Transverse colon (tissue), 4 donors: ENCODE measurements around the gene TMEM163. TPM values are rescaled to one million over a fixed set of nuclear protein-coding genes. Genes with fewer than 3 reads are reported as not detected.

Experiments
- DNase-seq: peaks from one replicate; pipeline ENCODE4 v3.0.0-alpha.2; 2019
- H3K27ac ChIP-seq, 4 donors: fragments of 200-600 bp; sonication (generic); 2 replicates each; pipeline ENCODE4 v1.5.1; 2016 to 2018; ENCODE audit warnings: inconsistent platforms in 4 of 4
- H3K27me3 ChIP-seq: fragments of 200-600 bp; sonication (generic); 2 replicates; pipeline ENCODE4 v1.5.1; 2017; ENCODE audit warnings: inconsistent platforms
- H3K36me3 ChIP-seq, 4 donors: fragments of 200-600 bp; sonication (generic); 2 replicates each; pipeline ENCODE4 v1.5.1; 2017 to 2019; ENCODE audit warnings: inconsistent platforms in 4 of 4
- H3K4me1 ChIP-seq, 4 donors: fragments of 200-600 bp; sonication (generic); 2 replicates each; pipeline ENCODE4 v1.5.1; 2017 to 2020; ENCODE audit warnings: inconsistent platforms in 4 of 4
- H3K4me3 ChIP-seq, 4 donors: fragments of 200-600 bp; sonication (generic); 1 replicate in 1 of 4; 2 replicates in 3 of 4; pipeline versions ENCODE4 v1.5.1 to v1.6.1; 2017 to 2019; ENCODE audit warnings: inconsistent platforms in 4 of 4
- H3K9me3 ChIP-seq, 2 donors: fragments of 200-600 bp; sonication (generic); 2 replicates each; pipeline ENCODE4 v1.5.1; 2017 to 2019; ENCODE audit warnings: inconsistent platforms in 2 of 2
- EP300 ChIP-seq: sonication (generic); formaldehyde crosslinking; IDR thresholded peaks from one replicate; pipeline ENCODE4 v1.6.1; 2017; ENCODE audit warnings: antibody characterized with exemption, low read depth
- POLR2A ChIP-seq: fragments of 450-650 bp; IDR thresholded peaks from one replicate; pipeline ENCODE4 v1.6.1; 2016; ENCODE audit warnings: antibody characterized with exemption, mild to moderate bottlenecking, moderate library complexity
- POLR2AphosphoS5 ChIP-seq, 3 donors: sonication (generic); formaldehyde crosslinking; IDR thresholded peaks; one replicate each; pipeline ENCODE4 v1.6.1; 2016; ENCODE audit warnings: antibody characterized with exemption in 3 of 3
- WGBS, 2 donors: methylation state at CpG; one replicate each; pipeline ENCODE4 v1.1.5; 2018; ENCODE audit warnings: low coverage in 1 of 2; 5-methylcytosine and 5-hydroxymethylcytosine counted together
- in situ Hi-C, 4 donors: fragments of 200-750 bp; cut with MboI; loops; one replicate each; pipeline versions ENCODE4 v1.15.0 to v1.15.1; 2017; ENCODE audit warnings: low sequenced_read_pairs in 3 of 4, low pct_ligation_motif_present in 1 of 4, low pct_unique_long_range_greater_than_20kb in 1 of 4
- intact Hi-C: fragments of 100-400 bp; cut with DNase I; formaldehyde crosslinking; loops from one replicate; pipeline ENCODE4 v1.15.1; 2023; ENCODE audit warnings: low total_unique reads
- total RNA-seq, 4 donors: library from RNA; depleted of rRNA; stranded (reverse); fragments of >200 nt; gene quantifications; one replicate each; pipeline ENCODE4 v1.1.0, GENCODE V29; 2016
- TF ChIP-seq, protein P1 (sequence below), 5 experiments: fragments of 200-600 bp in 3 of 5; fragments of 450-650 bp in 2 of 5; sonication (generic) in 3 of 5; IDR thresholded peaks; 1 replicate in 2 of 5; 2 replicates in 3 of 5; pipeline ENCODE4 v1.5.1; 2016 to 2017; ENCODE audit warnings: antibody characterized with exemption in 5 of 5, inconsistent platforms in 3 of 5, mild to moderate bottlenecking in 2 of 5, moderate library complexity in 1 of 5

Gene TMEM163
- total RNA-seq, 4 donors from 2014 or later: 0.48 TPM; not detected in 3

DNA sequence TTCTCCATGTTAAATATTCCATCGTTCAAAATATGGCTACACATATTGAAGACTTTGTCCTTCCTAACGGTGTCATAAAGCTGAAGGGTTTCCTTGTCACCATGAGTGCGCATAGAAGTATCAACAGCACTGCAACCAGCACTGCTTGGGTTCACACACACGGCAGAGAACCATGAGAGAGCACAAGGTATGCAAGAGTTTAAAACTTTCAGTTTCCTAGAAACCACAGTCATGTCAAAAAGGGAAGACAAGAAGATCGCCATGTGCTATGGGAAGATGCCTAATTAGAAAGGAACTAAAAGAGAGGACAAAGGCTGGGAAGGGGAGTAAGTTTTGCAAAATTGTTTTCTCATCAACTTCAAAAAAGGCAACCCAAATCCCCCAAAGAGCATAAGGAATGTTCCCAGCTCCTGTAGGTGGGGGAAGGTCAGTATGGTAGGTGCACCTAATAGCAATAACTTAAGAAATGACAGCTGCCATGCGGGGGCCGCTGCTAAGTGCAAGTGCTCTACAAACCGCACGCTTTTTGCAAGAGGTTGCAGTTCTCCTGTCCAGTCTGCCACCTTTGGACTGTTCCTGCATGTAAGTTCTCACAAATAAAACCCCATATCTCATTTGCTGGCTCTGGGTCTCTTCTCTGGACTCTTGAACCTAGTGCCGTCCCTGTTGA, 136.8 kb downstream of the TMEM163 start:
- TF ChIP-seq POLR2A (no peak), POLR2AphosphoS5 (IDR thresholded peaks at IDR 0.05) (no peak), EP300 (no peak)
- TF ChIP-seq, protein P1, sequence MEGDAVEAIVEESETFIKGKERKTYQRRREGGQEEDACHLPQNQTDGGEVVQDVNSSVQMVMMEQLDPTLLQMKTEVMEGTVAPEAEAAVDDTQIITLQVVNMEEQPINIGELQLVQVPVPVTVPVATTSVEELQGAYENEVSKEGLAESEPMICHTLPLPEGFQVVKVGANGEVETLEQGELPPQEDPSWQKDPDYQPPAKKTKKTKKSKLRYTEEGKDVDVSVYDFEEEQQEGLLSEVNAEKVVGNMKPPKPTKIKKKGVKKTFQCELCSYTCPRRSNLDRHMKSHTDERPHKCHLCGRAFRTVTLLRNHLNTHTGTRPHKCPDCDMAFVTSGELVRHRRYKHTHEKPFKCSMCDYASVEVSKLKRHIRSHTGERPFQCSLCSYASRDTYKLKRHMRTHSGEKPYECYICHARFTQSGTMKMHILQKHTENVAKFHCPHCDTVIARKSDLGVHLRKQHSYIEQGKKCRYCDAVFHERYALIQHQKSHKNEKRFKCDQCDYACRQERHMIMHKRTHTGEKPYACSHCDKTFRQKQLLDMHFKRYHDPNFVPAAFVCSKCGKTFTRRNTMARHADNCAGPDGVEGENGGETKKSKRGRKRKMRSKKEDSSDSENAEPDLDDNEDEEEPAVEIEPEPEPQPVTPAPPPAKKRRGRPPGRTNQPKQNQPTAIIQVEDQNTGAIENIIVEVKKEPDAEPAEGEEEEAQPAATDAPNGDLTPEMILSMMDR (IDR thresholded peaks at IDR 0.05): no peak
- no peaks in the 10 kb centered on the region for H3K4me1 ChIP-seq
- no peaks in the 10 kb centered on the region for H3K36me3 ChIP-seq
- H3K27me3 ChIP-seq: no peaks in the 10 kb centered on the region
- no peak overlapping the region for H3K4me3 ChIP-seq
- no peak overlapping the region for H3K27ac ChIP-seq
- no peak for DNase-seq
- 62 to 78% methylated on average over 3 to 10 of the region's 10 CpGs for WGBS, 2 donors
- in situ Hi-C loops: no loop called here
- no peaks in the 10 kb centered on the region for H3K9me3 ChIP-seq
- intact Hi-C loops: no loop called here

DNA sequence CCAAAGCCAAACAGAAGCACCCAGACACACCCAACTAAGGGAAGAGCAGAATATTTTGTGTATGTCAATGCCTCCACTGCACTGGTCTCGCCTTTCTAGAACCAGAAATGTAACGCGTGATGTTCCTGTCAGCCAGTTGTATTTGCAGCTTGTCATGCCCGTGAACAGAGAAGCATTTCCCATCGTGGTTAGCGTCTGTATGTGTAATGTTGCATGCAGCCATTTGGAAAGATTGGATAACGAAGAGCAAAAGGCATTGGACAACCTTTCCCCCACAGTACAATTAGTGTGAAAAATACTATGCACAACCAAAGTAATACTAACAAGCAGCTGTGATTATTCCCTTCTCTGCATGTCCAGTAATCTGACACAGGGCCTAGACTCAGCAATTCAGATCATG, 140.5 kb downstream of the TMEM163 start:
- intact Hi-C loops: no loop called here
- Histone ChIP-seq H3K4me1 (no peaks in the 10 kb centered on the region), H3K9me3 (no peaks in the 10 kb centered on the region), H3K36me3 (no peaks in the 10 kb centered on the region), H3K27me3 (no peaks in the 10 kb centered on the region), H3K27ac (no peak overlapping the region), H3K4me3 (no peak overlapping the region)
- TF ChIP-seq EP300: no peak
- TF ChIP-seq, protein P1 (IDR thresholded peaks at IDR 0.05): no peak
- no peak for TF ChIP-seq POLR2A
- no peak for TF ChIP-seq POLR2AphosphoS5 (IDR thresholded peaks at IDR 0.05)
- in situ Hi-C loops: no loop called here
- WGBS, 2 donors: 80 to 90% methylated on average over 1 to 7 of the region's 7 CpGs
- no peak for DNase-seq

DNA sequence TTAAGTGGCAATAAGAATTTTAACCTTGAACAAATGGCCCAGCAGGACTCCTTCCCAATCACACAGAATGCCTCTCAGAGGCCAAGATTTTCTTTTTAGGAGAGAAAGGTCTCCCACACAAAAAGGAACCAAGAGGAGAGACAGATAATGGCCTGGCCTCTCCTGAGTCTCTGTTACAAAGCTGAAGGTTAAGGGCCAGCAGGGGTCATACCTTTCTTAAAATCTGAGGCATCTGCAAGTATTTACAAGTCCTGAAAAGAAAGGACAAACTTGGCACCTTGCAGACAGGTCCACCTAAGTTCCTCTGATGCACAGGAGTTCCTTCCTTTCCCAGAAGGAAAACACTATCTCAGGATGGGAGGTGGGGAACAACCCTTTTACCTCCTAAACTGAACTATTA, 142.3 kb downstream of the TMEM163 start:
- Histone ChIP-seq H3K27me3 (no peaks in the 10 kb centered on the region), H3K4me1 (no peaks in the 10 kb centered on the region), H3K4me3 (no peak overlapping the region), H3K36me3 (no peaks in the 10 kb centered on the region), H3K27ac (no peak overlapping the region), H3K9me3 (no peaks in the 10 kb centered on the region)
- in situ Hi-C loops (no loop called here), intact Hi-C loops (no loop called here)
- no peak for TF ChIP-seq EP300
- TF ChIP-seq POLR2A: no peak
- TF ChIP-seq, protein P1 (IDR thresholded peaks at IDR 0.05): no peak
- TF ChIP-seq POLR2AphosphoS5 (IDR thresholded peaks at IDR 0.05): no peak
- no peak for DNase-seq

DNA sequence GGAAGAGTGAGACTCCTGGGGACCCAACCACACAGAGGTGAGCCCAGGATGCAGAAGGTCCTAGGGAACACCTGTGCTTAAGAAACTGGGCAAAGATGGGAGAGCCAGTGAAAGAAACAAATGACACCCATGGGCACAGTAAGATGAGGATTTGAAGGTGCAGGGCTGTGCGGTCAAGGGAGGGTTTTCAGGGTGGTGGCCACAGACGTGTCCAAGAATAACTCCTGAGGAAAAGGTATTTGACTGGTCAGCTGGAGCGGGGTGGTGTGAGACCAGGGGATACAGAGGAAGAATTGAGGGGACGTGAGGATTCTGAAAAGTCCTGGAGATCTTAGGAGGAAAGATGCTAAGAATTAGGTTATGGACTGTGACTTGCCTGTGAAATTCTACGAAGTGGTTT, 142.9 kb downstream of the TMEM163 start:
- Histone ChIP-seq H3K9me3 (no peaks in the 10 kb centered on the region), H3K27ac (no peak overlapping the region), H3K4me3 (no peak overlapping the region), H3K27me3 (no peaks in the 10 kb centered on the region), H3K36me3 (no peaks in the 10 kb centered on the region), H3K4me1 (no peaks in the 10 kb centered on the region)
- no peak for TF ChIP-seq POLR2A
- no peak for TF ChIP-seq POLR2AphosphoS5 (IDR thresholded peaks at IDR 0.05)
- TF ChIP-seq, protein P1 (IDR thresholded peaks at IDR 0.05): no peak
- in situ Hi-C loops (no loop called here), intact Hi-C loops (no loop called here)
- DNase-seq: no peak
- 86 to 93% methylated on average over 4 to 5 of the region's 5 CpGs for WGBS, 2 donors
